ENCODE data around the gene NDUFS2. TPM values are rescaled to one million over a fixed set of nuclear protein-coding genes. Genes with fewer than 3 reads are reported as not detected.

The NDUFS2 gene
- total RNA-seq, 1 donor from 2014 or later, result 55.2 TPM

DNA sequence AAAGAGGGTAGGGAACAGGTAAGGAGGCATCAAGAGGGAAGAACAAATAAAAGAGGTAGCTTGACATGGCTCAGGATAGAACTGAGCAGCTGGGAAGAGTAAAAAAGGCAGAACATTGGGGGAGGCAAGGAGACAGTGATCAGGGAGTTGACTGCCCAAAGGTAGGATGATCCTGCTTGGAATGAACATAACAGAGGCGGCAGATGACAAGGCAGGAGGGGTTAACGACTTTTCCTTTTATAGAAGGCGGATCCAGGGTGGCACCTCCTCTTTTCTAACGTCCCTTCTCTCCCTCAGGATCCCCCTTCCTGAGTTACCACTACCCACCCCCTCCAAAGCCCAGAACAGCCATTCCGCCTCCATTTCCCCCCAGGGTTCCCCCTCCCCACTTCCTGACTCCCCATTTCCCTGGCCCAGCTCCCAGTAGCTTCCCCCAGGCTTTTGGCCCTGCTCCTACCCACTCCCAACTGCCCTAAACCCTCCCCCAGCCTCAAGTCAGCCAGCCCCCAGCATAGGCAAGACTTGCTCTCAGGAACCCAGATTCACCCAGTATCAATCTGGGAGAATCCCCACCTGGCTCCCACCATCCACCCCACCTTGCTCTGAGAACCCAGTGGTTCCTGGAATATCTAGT lies 2.5 kb upstream of the NDUFS2 start:
- H3K27me3 Mint-ChIP-seq (ENCODE audit: low read depth), result no peaks in the 10 kb centered on the region
- H3K4me1 Mint-ChIP-seq (ENCODE audit: low read depth), result peaks cover 62% of the 10 kb centered on the region
- peaks cover 6% of the 10 kb centered on the region for H3K36me3 Mint-ChIP-seq (ENCODE audit: low read depth)
- TF ChIP-seq, protein P1, sequence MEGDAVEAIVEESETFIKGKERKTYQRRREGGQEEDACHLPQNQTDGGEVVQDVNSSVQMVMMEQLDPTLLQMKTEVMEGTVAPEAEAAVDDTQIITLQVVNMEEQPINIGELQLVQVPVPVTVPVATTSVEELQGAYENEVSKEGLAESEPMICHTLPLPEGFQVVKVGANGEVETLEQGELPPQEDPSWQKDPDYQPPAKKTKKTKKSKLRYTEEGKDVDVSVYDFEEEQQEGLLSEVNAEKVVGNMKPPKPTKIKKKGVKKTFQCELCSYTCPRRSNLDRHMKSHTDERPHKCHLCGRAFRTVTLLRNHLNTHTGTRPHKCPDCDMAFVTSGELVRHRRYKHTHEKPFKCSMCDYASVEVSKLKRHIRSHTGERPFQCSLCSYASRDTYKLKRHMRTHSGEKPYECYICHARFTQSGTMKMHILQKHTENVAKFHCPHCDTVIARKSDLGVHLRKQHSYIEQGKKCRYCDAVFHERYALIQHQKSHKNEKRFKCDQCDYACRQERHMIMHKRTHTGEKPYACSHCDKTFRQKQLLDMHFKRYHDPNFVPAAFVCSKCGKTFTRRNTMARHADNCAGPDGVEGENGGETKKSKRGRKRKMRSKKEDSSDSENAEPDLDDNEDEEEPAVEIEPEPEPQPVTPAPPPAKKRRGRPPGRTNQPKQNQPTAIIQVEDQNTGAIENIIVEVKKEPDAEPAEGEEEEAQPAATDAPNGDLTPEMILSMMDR (IDR thresholded peaks at IDR 0.05), result no peak
- no peak overlapping the region for H3K4me3 Mint-ChIP-seq (ENCODE audit: unreplicated experiment)
- no peaks in the 10 kb centered on the region for H3K9me3 Mint-ChIP-seq (ENCODE audit: low read depth)
- no peak overlapping the region for H3K27ac Mint-ChIP-seq (ENCODE audit: unreplicated experiment)
- DNase-seq (ENCODE audit: low spot score), result peak; percentile 37

DNA sequence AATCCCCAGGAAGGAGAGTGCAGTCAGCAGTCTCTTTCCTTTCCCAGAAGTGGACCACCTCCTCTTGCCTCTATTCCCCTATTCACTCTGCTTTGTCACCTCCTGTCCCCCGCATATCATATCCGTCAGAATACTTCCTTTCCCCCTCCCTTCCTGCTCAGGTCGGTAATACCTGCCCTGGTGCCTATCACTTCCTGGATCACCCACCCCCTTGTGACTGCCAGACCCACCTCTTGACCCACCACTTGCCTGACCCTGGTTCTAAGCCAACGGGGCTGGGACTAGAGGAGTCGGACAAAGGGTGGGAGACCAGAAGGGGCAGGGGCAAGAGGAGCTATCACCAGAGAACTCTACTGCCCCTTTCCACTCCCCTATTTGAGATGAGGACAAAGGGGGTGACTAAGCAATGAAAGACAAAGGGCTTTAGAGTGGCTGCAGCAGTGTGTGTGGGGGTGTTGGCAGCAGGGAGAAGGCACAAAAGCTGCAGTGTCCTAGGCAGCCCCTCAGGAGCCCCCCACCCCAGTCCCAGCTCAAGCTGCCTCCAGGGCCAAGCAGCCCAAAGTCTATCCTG lies 1.7 kb upstream of the NDUFS2 start:
- no peak overlapping the region for H3K4me3 Mint-ChIP-seq (ENCODE audit: unreplicated experiment)
- no peaks in the 10 kb centered on the region for H3K9me3 Mint-ChIP-seq (ENCODE audit: low read depth)
- TF ChIP-seq, protein P1 (IDR thresholded peaks at IDR 0.05), result no peak
- H3K27me3 Mint-ChIP-seq (ENCODE audit: low read depth), result no peaks in the 10 kb centered on the region
- H3K27ac Mint-ChIP-seq (ENCODE audit: unreplicated experiment), result peak overlapping the region; percentile 8
- H3K4me1 Mint-ChIP-seq (ENCODE audit: low read depth), result peaks cover 62% of the 10 kb centered on the region
- no peak for DNase-seq (ENCODE audit: low spot score)
- H3K36me3 Mint-ChIP-seq (ENCODE audit: low read depth), result peaks cover 7% of the 10 kb centered on the region

DNA sequence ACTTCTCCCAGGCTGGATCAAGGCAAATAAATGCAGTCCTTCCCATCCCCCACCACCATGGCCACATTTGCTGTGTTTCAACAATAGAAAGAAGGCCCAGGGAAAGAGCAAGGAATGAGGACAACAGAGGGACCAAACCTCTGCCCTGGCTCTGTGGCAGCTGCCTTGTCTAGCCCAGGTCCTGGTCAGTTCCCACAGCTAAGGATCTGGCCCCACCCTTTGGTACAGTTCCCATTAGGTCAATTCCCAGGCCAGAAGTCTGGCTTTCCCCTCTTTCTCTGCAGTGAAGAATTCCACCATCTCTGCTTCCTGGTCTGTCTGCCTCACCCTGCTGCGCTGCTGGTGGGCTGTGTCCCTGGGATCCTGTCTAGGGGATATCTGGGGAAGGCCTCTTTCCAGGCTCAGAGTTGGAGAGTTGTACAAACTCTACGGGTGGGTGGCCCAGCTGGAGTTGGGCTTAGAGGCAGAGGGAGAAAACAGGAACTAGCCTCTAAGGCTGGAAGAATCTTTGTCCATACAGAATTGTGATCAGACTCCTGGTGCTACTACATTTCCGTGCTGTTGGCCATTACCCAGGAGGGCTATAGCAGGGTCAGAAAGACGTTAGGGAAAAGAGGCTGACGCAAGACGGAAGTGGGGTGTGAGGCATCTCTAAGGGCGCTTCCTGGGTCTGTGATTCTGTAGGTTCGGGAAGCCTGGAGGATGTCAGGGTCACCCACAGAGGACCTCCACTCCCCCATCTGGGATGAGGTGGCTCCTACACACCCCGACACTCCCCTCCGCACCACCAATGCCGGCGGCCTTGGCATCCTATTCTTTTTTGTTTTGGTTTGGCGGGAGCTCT lies 953 bp upstream of the NDUFS2 start:
- TF ChIP-seq, protein P1 (IDR thresholded peaks at IDR 0.05), result no peak
- H3K27ac Mint-ChIP-seq (ENCODE audit: unreplicated experiment), result peak overlapping the region; percentile 93
- no peak for DNase-seq (ENCODE audit: low spot score)
- peaks cover 63% of the 10 kb centered on the region for H3K4me1 Mint-ChIP-seq (ENCODE audit: low read depth)
- H3K9me3 Mint-ChIP-seq (ENCODE audit: low read depth), result no peaks in the 10 kb centered on the region
- no peaks in the 10 kb centered on the region for H3K27me3 Mint-ChIP-seq (ENCODE audit: low read depth)
- H3K4me3 Mint-ChIP-seq (ENCODE audit: unreplicated experiment), result peak overlapping the region; percentile 72
- peaks cover 9% of the 10 kb centered on the region for H3K36me3 Mint-ChIP-seq (ENCODE audit: low read depth)

DNA sequence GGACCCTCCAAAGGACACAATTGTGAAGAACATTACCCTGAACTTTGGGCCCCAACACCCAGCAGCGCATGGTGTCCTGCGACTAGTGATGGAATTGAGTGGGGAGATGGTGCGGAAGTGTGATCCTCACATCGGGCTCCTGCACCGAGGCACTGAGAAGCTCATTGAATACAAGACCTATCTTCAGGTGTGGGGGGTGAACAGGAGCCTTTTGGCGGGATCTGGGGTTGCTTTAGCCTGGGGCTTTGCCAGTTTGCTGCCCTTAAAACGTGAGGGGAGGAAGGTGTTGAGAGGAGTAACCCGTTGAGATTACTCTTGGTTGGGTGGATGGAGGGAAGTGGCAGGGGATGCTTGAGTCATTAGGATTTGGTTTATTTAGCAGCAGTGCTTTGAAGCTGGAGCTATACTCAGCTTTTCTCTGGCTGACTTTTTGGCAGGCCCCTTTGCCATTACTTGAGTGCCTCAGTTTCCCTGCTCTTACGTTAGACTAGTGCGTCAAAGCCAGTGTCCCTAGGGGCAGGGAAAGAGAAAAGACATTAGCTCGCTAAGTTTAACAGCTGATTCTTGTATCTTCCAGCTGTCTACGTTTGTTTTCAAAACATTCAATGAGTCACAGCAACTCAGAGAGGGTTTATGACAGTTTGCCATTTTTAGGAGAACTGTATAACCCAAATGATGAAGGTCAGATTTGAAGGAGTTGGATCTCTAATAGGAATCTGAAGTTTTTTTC lies 4.4 kb downstream of the NDUFS2 start:
- H3K36me3 Mint-ChIP-seq (ENCODE audit: low read depth), result peaks cover 25% of the 10 kb centered on the region
- no peak overlapping the region for H3K4me3 Mint-ChIP-seq (ENCODE audit: unreplicated experiment)
- no peak for DNase-seq (ENCODE audit: low spot score)
- TF ChIP-seq, protein P1 (IDR thresholded peaks at IDR 0.05), result no peak
- H3K9me3 Mint-ChIP-seq (ENCODE audit: low read depth), result no peaks in the 10 kb centered on the region
- H3K27me3 Mint-ChIP-seq (ENCODE audit: low read depth), result no peaks in the 10 kb centered on the region
- H3K4me1 Mint-ChIP-seq (ENCODE audit: low read depth), result peaks cover 33% of the 10 kb centered on the region
- peak overlapping the region; percentile 74 for H3K27ac Mint-ChIP-seq (ENCODE audit: unreplicated experiment)

DNA sequence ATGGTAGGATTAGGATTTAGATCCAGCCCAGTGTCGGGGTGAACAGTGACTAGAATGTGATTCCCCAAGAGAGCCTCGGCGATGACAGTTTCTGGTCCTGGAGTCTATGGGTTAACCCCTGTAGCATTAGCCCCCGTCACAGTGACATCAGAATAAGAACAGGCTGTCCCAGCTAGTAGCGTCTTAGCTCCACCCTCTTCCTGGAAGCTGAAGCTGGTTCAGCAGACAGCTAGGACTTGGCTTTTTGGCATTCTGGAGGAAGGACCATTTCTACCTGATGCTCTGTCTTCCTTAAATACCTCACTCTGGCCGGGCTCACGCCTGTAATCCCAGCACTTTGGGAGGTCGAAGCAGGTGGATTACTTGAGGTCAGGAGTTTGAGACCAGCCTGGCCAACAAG lies 5.0 kb downstream of the NDUFS2 start:
- peaks cover 29% of the 10 kb centered on the region for H3K36me3 Mint-ChIP-seq (ENCODE audit: low read depth)
- TF ChIP-seq, protein P1 (IDR thresholded peaks at IDR 0.05), result no peak
- DNase-seq (ENCODE audit: low spot score), result no peak
- H3K4me1 Mint-ChIP-seq (ENCODE audit: low read depth), result peaks cover 29% of the 10 kb centered on the region
- H3K4me3 Mint-ChIP-seq (ENCODE audit: unreplicated experiment), result no peak overlapping the region
- no peaks in the 10 kb centered on the region for H3K9me3 Mint-ChIP-seq (ENCODE audit: low read depth)
- H3K27me3 Mint-ChIP-seq (ENCODE audit: low read depth), result no peaks in the 10 kb centered on the region
- H3K27ac Mint-ChIP-seq (ENCODE audit: unreplicated experiment), result no peak overlapping the region
